NCI-H524 (cell line): ENCODE data around the gene FRMD1.
A peak's percentile ranks its signal among the peaks of the same experiment; 100 is the strongest.
"Not testable (repeated sequence)": the region's sequence is repeated elsewhere in the genome, so short reads cannot be mapped to it uniquely, and the experiment has no call there.

Experiments
- DNase-seq, 2 experiments: peaks; one replicate each; lab custom pipeline; 2025; lab: John Stamatoyannopoulos, UW

Gene FRMD1

GRCh38 chr6:168078175-168078942 lies 653 bp downstream of the FRMD1 start:
- DNase-seq, result no peak

GRCh38 chr6:168077401-168077800 lies 1.6 kb downstream of the FRMD1 start:
- not testable (repeated sequence) for DNase-seq

GRCh38 chr6:168075787-168076202 lies 3.2 kb downstream of the FRMD1 start:
- no peak for DNase-seq

- DNase-seq, result no peak
Observed at GRCh38 chr6:168075216-168075615, 3.8 kb downstream of the FRMD1 start.

GRCh38 chr6:168073937-168074730 lies 4.9 kb downstream of the FRMD1 start:
- DNase-seq, result no peak

- no peak for DNase-seq
Observed at GRCh38 chr6:168072730-168073129, 6.3 kb downstream of the FRMD1 start.

- DNase-seq, result no peak
Observed at GRCh38 chr6:168072261-168072660, 6.8 kb downstream of the FRMD1 start.

GRCh38 chr6:168071620-168072019 lies 7.4 kb downstream of the FRMD1 start:
- no peak for DNase-seq

GRCh38 chr6:168070804-168071203 lies 8.2 kb downstream of the FRMD1 start:
- no peak for DNase-seq

- DNase-seq, result no peak
Observed at GRCh38 chr6:168067081-168067759, 11.8 kb downstream of the FRMD1 start.

- DNase-seq, result no peak
Observed at GRCh38 chr6:168064226-168064807, 14.7 kb downstream of the FRMD1 start.

- no peak for DNase-seq
Observed at GRCh38 chr6:168063431-168063830, 15.6 kb downstream of the FRMD1 start.

GRCh38 chr6:168062346-168063289 lies 16.4 kb downstream of the FRMD1 start:
- no peak for DNase-seq

GRCh38 chr6:168061269-168062210 lies 17.5 kb downstream of the FRMD1 start:
- no peak for DNase-seq

GRCh38 chr6:168060521-168060931 lies 18.5 kb downstream of the FRMD1 start:
- peak in 1 of 2 experiments; percentile 16 for DNase-seq

- DNase-seq, result no peak
Observed at GRCh38 chr6:168058691-168059551, 20.1 kb downstream of the FRMD1 start.

GRCh38 chr6:168057836-168058235 lies 21.2 kb downstream of the FRMD1 start:
- no peak for DNase-seq

GRCh38 chr6:168056892-168057527 lies 22.0 kb downstream of the FRMD1 start:
- DNase-seq, result no peak
